Omental fat pad (tissue), 4 donors: ENCODE measurements around the gene KCNQ1OT1. TPM values are rescaled to one million over a fixed set of nuclear protein-coding genes. Genes with fewer than 3 reads are reported as not detected.

Experiments
- ATAC-seq: fragments of 150-250 bp; one replicate; pipeline ENCODE4 v1.9.1; 2016; ENCODE audit warnings: mild to moderate bottlenecking, moderate library complexity; ENCODE audit not compliant: low FRiP score
- DNase-seq: peaks from one replicate; pipeline ENCODE4 v3.0.0-alpha.2; 2019; ENCODE audit warnings: low spot score
- CTCF ChIP-seq, 3 donors: fragments of 450-650 bp; IDR thresholded peaks; one replicate each; pipeline ENCODE4 v1.5.1; 2016 to 2017; ENCODE audit warnings: antibody characterized with exemption in 3 of 3, mild to moderate bottlenecking in 3 of 3, moderate library complexity in 2 of 3
- total RNA-seq, 4 donors: library from RNA; depleted of rRNA; stranded (reverse); fragments of >200 nt; gene quantifications; one replicate each; pipeline ENCODE4 v1.1.0, GENCODE V29; 2016

KCNQ1OT1 gene
- total RNA-seq, 4 donors from 2014 or later = 3.4 to 9.7 (median 6.2) TPM

- TF ChIP-seq CTCF (IDR thresholded peaks at IDR 0.05) = no peak
- DNase-seq (no peak), ATAC-seq (no peak)
These were observed 33.4 kb downstream of the KCNQ1OT1 start for GRCh38 chr11:2666401-2666741.

- TF ChIP-seq CTCF (IDR thresholded peaks at IDR 0.05) = no peak
- ATAC-seq = no peak
- DNase-seq = no peak
These were observed 34.0 kb downstream of the KCNQ1OT1 start for GRCh38 chr11:2665526-2666400.

GRCh38 chr11:2664791-2665525, 34.8 kb downstream of the KCNQ1OT1 start:
- TF ChIP-seq CTCF (IDR thresholded peaks at IDR 0.05) = no peak
- ATAC-seq (no peak), DNase-seq (no peak)

- no peak for ATAC-seq
- DNase-seq = no peak
- TF ChIP-seq CTCF (IDR thresholded peaks at IDR 0.05) = no peak
These were observed 35.4 kb downstream of the KCNQ1OT1 start for GRCh38 chr11:2664376-2664775.

GRCh38 chr11:2663915-2664314, 35.9 kb downstream of the KCNQ1OT1 start:
- DNase-seq (no peak), ATAC-seq (no peak)
- no peak for TF ChIP-seq CTCF (IDR thresholded peaks at IDR 0.05)

GRCh38 chr11:2663506-2663905, 36.3 kb downstream of the KCNQ1OT1 start:
- DNase-seq = no peak
- no peak for TF ChIP-seq CTCF (IDR thresholded peaks at IDR 0.05)
- ATAC-seq = no peak
